ENCODE measurements around the gene KLHL2.

KLHL2 gene

GRCh38 chr4:165360041-165360695 lies 152.8 kb downstream of the KLHL2 start:
- in situ Hi-C loops (cut with MboI; ENCODE audit: low sequenced_read_pairs): no loop called here

GRCh38 chr4:165360985-165361670 lies 153.8 kb downstream of the KLHL2 start:
- in situ Hi-C loops (cut with MboI; ENCODE audit: low sequenced_read_pairs): no loop called here

GRCh38 chr4:165361810-165362209 lies 154.4 kb downstream of the KLHL2 start:
- in situ Hi-C loops (cut with MboI; ENCODE audit: low sequenced_read_pairs): no loop called here

GRCh38 chr4:165364452-165365080 lies 157.2 kb downstream of the KLHL2 start:
- in situ Hi-C loops (cut with MboI; ENCODE audit: low sequenced_read_pairs): no loop called here

- in situ Hi-C loops (cut with MboI; ENCODE audit: low sequenced_read_pairs): no loop called here
Measured at GRCh38 chr4:165367040-165367439, 159.7 kb downstream of the KLHL2 start.

GRCh38 chr4:165368114-165368513 lies 160.8 kb downstream of the KLHL2 start:
- in situ Hi-C loops (cut with MboI; ENCODE audit: low sequenced_read_pairs): no loop called here

- in situ Hi-C loops (cut with MboI; ENCODE audit: low sequenced_read_pairs): no loop called here
Measured at GRCh38 chr4:165368567-165368966, 161.2 kb downstream of the KLHL2 start.

GRCh38 chr4:165369522-165369921 lies 162.2 kb downstream of the KLHL2 start:
- in situ Hi-C loops (cut with MboI; ENCODE audit: low sequenced_read_pairs): no loop called here

GRCh38 chr4:165370530-165370929 lies 163.2 kb downstream of the KLHL2 start:
- in situ Hi-C loops (cut with MboI; ENCODE audit: low sequenced_read_pairs): no loop called here

Data from HL-60/S4 treated with phorbol 12-myristate 13-acetate at 8.2 ng/mL for 4 days and 3 days (cell line).